ENCODE results near the gene KIAA1191. TPM values are rescaled to one million over a fixed set of nuclear protein-coding genes. Genes with fewer than 3 reads are reported as not detected.

KIAA1191 gene
- total RNA-seq, 1 donor: 61.9 TPM

- H3K79me2 ChIP-seq (ENCODE audit: insufficient read depth, low read length): peaks cover 12% of the 10 kb centered on the region
- no peak for TF ChIP-seq CTCF (IDR thresholded peaks at IDR 0.05; ENCODE audit: extremely low read depth, low read depth, low read length)
These were observed 31.0 kb upstream of the KIAA1191 start for GRCh38 chr5:176392526-176392925.

GRCh38 chr5:176391999-176392398 is 30.4 kb upstream of the KIAA1191 start:
- peaks cover 6% of the 10 kb centered on the region for H4K20me1 ChIP-seq (ENCODE audit: insufficient read depth, low read length)
- no peak for TF ChIP-seq CTCF (IDR thresholded peaks at IDR 0.05; ENCODE audit: extremely low read depth, low read depth, low read length)
- H3K27ac ChIP-seq (ENCODE audit: low read depth, low read length): no peak overlapping the region
- H2AFZ ChIP-seq (ENCODE audit: low read length): no peak overlapping the region
- no peak for DNase-seq (ENCODE audit: insufficient read length, low spot score, missing footprints)
- no peak overlapping the region for H3K4me3 ChIP-seq (ENCODE audit: insufficient read depth, low read length)
- H3K4me2 ChIP-seq (ENCODE audit: insufficient read depth, low read length): no peak overlapping the region
- H3K36me3 ChIP-seq (ENCODE audit: insufficient read depth, low read length): peaks cover 27% of the 10 kb centered on the region
- peaks cover 17% of the 10 kb centered on the region for H3K79me2 ChIP-seq (ENCODE audit: insufficient read depth, low read length)
- peaks cover 12% of the 10 kb centered on the region for H3K4me1 ChIP-seq (ENCODE audit: insufficient read depth, low read length)
- no peaks in the 10 kb centered on the region for H3K27me3 ChIP-seq (ENCODE audit: insufficient read depth, low read length)
- H3K9me3 ChIP-seq (ENCODE audit: low read depth, low read length): no peaks in the 10 kb centered on the region

More at GRCh38 chr5:176392526-176392925, 31.0 kb upstream of the KIAA1191 start:
- Histone ChIP-seq H3K9me3 (ENCODE audit: low read depth, low read length) (no peaks in the 10 kb centered on the region), H3K27me3 (ENCODE audit: insufficient read depth, low read length) (no peaks in the 10 kb centered on the region), H2AFZ (ENCODE audit: low read length) (no peak overlapping the region), H3K4me1 (ENCODE audit: insufficient read depth, low read length) (peaks cover 7% of the 10 kb centered on the region), H3K36me3 (ENCODE audit: insufficient read depth, low read length) (peaks cover 27% of the 10 kb centered on the region), H4K20me1 (ENCODE audit: insufficient read depth, low read length) (peaks cover 3% of the 10 kb centered on the region), H3K4me2 (ENCODE audit: insufficient read depth, low read length) (no peak overlapping the region), H3K4me3 (ENCODE audit: insufficient read depth, low read length) (no peak overlapping the region), H3K27ac (ENCODE audit: low read depth, low read length) (no peak overlapping the region)
- no peak for DNase-seq (ENCODE audit: insufficient read length, low spot score, missing footprints)

- H3K36me3 ChIP-seq (ENCODE audit: insufficient read depth, low read length): peaks cover 25% of the 10 kb centered on the region
- peaks cover 9% of the 10 kb centered on the region for H4K20me1 ChIP-seq (ENCODE audit: insufficient read depth, low read length)
- no peak overlapping the region for H2AFZ ChIP-seq (ENCODE audit: low read length)
- H3K4me3 ChIP-seq (ENCODE audit: insufficient read depth, low read length): no peak overlapping the region
- H3K4me2 ChIP-seq (ENCODE audit: insufficient read depth, low read length): no peak overlapping the region
- H3K27me3 ChIP-seq (ENCODE audit: insufficient read depth, low read length): no peaks in the 10 kb centered on the region
- H3K4me1 ChIP-seq (ENCODE audit: insufficient read depth, low read length): peaks cover 17% of the 10 kb centered on the region
- DNase-seq (ENCODE audit: insufficient read length, low spot score, missing footprints): no peak
- TF ChIP-seq CTCF (IDR thresholded peaks at IDR 0.05; ENCODE audit: extremely low read depth, low read depth, low read length): no peak
- H3K79me2 ChIP-seq (ENCODE audit: insufficient read depth, low read length): peaks cover 22% of the 10 kb centered on the region
- no peaks in the 10 kb centered on the region for H3K9me3 ChIP-seq (ENCODE audit: low read depth, low read length)
- no peak overlapping the region for H3K27ac ChIP-seq (ENCODE audit: low read depth, low read length)
These were observed 29.9 kb upstream of the KIAA1191 start for GRCh38 chr5:176391479-176391878.

GRCh38 chr5:176389135-176390123 is 27.9 kb upstream of the KIAA1191 start:
- H2AFZ ChIP-seq (ENCODE audit: low read length): peak overlapping the region; percentile 93
- H3K79me2 ChIP-seq (ENCODE audit: insufficient read depth, low read length): peaks cover 39% of the 10 kb centered on the region
- peak overlapping the region; percentile 90 for H3K4me3 ChIP-seq (ENCODE audit: insufficient read depth, low read length)
- TF ChIP-seq CTCF (IDR thresholded peaks at IDR 0.05; ENCODE audit: extremely low read depth, low read depth, low read length): no peak
- no peaks in the 10 kb centered on the region for H3K27me3 ChIP-seq (ENCODE audit: insufficient read depth, low read length)
- H4K20me1 ChIP-seq (ENCODE audit: insufficient read depth, low read length): peaks cover 13% of the 10 kb centered on the region
- H3K9me3 ChIP-seq (ENCODE audit: low read depth, low read length): no peaks in the 10 kb centered on the region
- peak overlapping the region; percentile 83 for H3K27ac ChIP-seq (ENCODE audit: low read depth, low read length)
- H3K36me3 ChIP-seq (ENCODE audit: insufficient read depth, low read length): peaks cover 34% of the 10 kb centered on the region
- H3K4me1 ChIP-seq (ENCODE audit: insufficient read depth, low read length): peaks cover 18% of the 10 kb centered on the region
- peak overlapping the region; percentile 94 for H3K4me2 ChIP-seq (ENCODE audit: insufficient read depth, low read length)
- peak; percentile 90 for DNase-seq (ENCODE audit: insufficient read length, low spot score, missing footprints)
